Breast epithelium (tissue), 3 donors: Measurements from ENCODE around the gene HDAC4.

Source experiments
- POLR2A ChIP-seq: fragments of 450-650 bp; IDR thresholded peaks from one replicate; pipeline ENCODE4 v1.6.1; 2016; ENCODE audit warnings: antibody characterized with exemption, mild to moderate bottlenecking, moderate library complexity
- POLR2AphosphoS5 ChIP-seq, 3 donors: sonication (generic); formaldehyde crosslinking; IDR thresholded peaks; one replicate each; pipeline ENCODE4 v1.6.1; 2017; ENCODE audit warnings: antibody characterized with exemption in 3 of 3
- TF ChIP-seq, protein P1 (sequence below), 3 donors: fragments of 450-650 bp; IDR thresholded peaks; one replicate each; pipeline ENCODE4 v1.5.1; 2016 to 2017; ENCODE audit warnings: antibody characterized with exemption in 3 of 3, mild to moderate bottlenecking in 3 of 3, moderate library complexity in 3 of 3

GRCh38 chr2:239312741-239313667, 87.8 kb downstream of the HDAC4 start:
- TF ChIP-seq, protein P1, sequence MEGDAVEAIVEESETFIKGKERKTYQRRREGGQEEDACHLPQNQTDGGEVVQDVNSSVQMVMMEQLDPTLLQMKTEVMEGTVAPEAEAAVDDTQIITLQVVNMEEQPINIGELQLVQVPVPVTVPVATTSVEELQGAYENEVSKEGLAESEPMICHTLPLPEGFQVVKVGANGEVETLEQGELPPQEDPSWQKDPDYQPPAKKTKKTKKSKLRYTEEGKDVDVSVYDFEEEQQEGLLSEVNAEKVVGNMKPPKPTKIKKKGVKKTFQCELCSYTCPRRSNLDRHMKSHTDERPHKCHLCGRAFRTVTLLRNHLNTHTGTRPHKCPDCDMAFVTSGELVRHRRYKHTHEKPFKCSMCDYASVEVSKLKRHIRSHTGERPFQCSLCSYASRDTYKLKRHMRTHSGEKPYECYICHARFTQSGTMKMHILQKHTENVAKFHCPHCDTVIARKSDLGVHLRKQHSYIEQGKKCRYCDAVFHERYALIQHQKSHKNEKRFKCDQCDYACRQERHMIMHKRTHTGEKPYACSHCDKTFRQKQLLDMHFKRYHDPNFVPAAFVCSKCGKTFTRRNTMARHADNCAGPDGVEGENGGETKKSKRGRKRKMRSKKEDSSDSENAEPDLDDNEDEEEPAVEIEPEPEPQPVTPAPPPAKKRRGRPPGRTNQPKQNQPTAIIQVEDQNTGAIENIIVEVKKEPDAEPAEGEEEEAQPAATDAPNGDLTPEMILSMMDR (IDR thresholded peaks at IDR 0.05), result no peak
- TF ChIP-seq POLR2AphosphoS5 (IDR thresholded peaks at IDR 0.05), result no peak
- TF ChIP-seq POLR2A, result no peak
